Right atrium auricular region (tissue), 2 donors: ENCODE data around the gene ROS1. TPM values are rescaled to one million over a fixed set of nuclear protein-coding genes. Genes with fewer than 3 reads are reported as not detected.
A peak's percentile ranks its signal among the peaks of the same experiment; 100 is the strongest.

Experiments
- DNase-seq: peaks from one replicate; pipeline ENCODE4 v3.0.0-alpha.2; 2019; ENCODE audit warnings: low spot score
- H3K27ac ChIP-seq, 2 donors: fragments of 200-600 bp; sonication (generic); 1 replicate in 1 of 2; 2 replicates in 1 of 2; pipeline ENCODE4 v1.5.1; 2016 to 2019
- H3K27me3 ChIP-seq, 2 donors: fragments of 200-600 bp; sonication (generic); one replicate each; pipeline versions ENCODE4 v1.5.1 to v1.6.0; 2017 to 2019
- H3K36me3 ChIP-seq: fragments of 200-600 bp; sonication (generic); one replicate; pipeline ENCODE4 v1.5.1; 2016
- H3K4me1 ChIP-seq, 2 donors: fragments of 200-600 bp; sonication (generic); one replicate each; pipeline versions ENCODE4 v1.5.1 to v1.6.0; 2017 to 2019
- H3K4me3 ChIP-seq, 2 donors: fragments of 200-600 bp; sonication (generic); 1 replicate in 1 of 2; 2 replicates in 1 of 2; pipeline ENCODE4 v1.5.1; 2017 to 2019; ENCODE audit warnings: mild to moderate bottlenecking in 1 of 2, moderate library complexity in 1 of 2
- H3K9me3 ChIP-seq, 2 donors: fragments of 200-600 bp; sonication (generic); one replicate each; pipeline ENCODE4 v1.5.1; 2019
- total RNA-seq, 2 donors: library from RNA; depleted of rRNA; stranded (reverse); fragments of >200 nt; gene quantifications; one replicate each; pipeline ENCODE4 v1.1.0, GENCODE V29; 2016
- TF ChIP-seq, protein P1 (sequence below), 2 donors: fragments of 200-600 bp; sonication (generic); IDR thresholded peaks; one replicate each; pipeline ENCODE4 v1.5.1; 2019; ENCODE audit warnings: antibody characterized with exemption in 2 of 2

The ROS1 gene
- total RNA-seq, 2 donors from 2014 or later = not detected

DNA sequence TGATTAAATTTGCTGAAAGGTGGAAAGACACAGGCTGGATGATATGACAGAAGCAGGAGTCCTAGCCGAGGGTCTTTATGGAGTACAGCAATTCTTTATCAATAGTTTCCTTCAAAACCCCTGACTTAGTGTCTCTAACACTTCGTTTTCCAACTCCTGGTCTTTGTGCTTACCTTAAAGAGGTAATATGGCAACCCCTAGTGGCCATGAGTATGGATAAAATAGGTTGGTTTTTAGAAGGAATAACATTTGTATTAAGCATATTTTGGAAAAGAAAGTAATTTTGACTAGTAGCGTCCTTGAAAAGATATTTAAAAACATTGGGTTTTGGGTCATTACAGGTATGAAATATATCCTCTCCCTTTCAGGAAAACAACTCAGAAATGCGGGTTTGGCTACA lies 108.5 kb downstream of the ROS1 start:
- H3K4me3 ChIP-seq = no peak overlapping the region
- TF ChIP-seq, protein P1, sequence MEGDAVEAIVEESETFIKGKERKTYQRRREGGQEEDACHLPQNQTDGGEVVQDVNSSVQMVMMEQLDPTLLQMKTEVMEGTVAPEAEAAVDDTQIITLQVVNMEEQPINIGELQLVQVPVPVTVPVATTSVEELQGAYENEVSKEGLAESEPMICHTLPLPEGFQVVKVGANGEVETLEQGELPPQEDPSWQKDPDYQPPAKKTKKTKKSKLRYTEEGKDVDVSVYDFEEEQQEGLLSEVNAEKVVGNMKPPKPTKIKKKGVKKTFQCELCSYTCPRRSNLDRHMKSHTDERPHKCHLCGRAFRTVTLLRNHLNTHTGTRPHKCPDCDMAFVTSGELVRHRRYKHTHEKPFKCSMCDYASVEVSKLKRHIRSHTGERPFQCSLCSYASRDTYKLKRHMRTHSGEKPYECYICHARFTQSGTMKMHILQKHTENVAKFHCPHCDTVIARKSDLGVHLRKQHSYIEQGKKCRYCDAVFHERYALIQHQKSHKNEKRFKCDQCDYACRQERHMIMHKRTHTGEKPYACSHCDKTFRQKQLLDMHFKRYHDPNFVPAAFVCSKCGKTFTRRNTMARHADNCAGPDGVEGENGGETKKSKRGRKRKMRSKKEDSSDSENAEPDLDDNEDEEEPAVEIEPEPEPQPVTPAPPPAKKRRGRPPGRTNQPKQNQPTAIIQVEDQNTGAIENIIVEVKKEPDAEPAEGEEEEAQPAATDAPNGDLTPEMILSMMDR (IDR thresholded peaks at IDR 0.05) = peak; percentile 30 to 60
- no peaks in the 10 kb centered on the region for H3K4me1 ChIP-seq

GRCh38 chr6:117311726-117312125 lies 114.0 kb downstream of the ROS1 start:
- no peaks in the 10 kb centered on the region for H3K9me3 ChIP-seq
- TF ChIP-seq, protein P1 (IDR thresholded peaks at IDR 0.05) = no peak
- no peaks in the 10 kb centered on the region for H3K27me3 ChIP-seq
- no peak overlapping the region for H3K4me3 ChIP-seq
- no peaks in the 10 kb centered on the region for H3K4me1 ChIP-seq
- DNase-seq = no peak
- no peaks in the 10 kb centered on the region for H3K36me3 ChIP-seq
- no peak overlapping the region for H3K27ac ChIP-seq

More for the DNA sequence above, 108.5 kb downstream of the ROS1 start:
- DNase-seq = no peak
- no peaks in the 10 kb centered on the region for H3K9me3 ChIP-seq
- no peak overlapping the region for H3K27ac ChIP-seq
- no peaks in the 10 kb centered on the region for H3K36me3 ChIP-seq
- H3K27me3 ChIP-seq = no peaks in the 10 kb centered on the region

DNA sequence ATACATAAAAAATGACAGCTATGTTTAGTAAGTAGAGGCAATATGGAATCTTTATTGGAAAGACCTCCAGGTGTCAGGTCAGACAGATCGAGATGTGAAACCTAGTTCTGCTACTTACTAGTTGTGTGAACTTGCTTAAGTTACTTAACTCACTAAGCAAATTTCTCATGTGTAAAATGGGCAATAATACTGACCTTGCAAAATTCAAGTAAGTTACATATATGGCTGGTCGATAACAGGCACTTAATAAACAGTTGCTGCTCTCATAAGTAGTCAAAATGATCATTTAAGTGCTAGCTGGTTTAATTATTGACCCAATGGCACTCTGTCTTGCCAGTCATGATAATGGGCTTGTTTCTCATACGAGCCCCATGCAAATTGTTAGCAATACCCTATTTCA lies 114.4 kb downstream of the ROS1 start:
- TF ChIP-seq, protein P1 (IDR thresholded peaks at IDR 0.05) = no peak
- no peaks in the 10 kb centered on the region for H3K27me3 ChIP-seq
- no peak overlapping the region for H3K27ac ChIP-seq
- no peaks in the 10 kb centered on the region for H3K4me1 ChIP-seq
- H3K9me3 ChIP-seq = no peaks in the 10 kb centered on the region
- H3K36me3 ChIP-seq = no peaks in the 10 kb centered on the region
- no peak overlapping the region for H3K4me3 ChIP-seq
- DNase-seq = no peak

DNA sequence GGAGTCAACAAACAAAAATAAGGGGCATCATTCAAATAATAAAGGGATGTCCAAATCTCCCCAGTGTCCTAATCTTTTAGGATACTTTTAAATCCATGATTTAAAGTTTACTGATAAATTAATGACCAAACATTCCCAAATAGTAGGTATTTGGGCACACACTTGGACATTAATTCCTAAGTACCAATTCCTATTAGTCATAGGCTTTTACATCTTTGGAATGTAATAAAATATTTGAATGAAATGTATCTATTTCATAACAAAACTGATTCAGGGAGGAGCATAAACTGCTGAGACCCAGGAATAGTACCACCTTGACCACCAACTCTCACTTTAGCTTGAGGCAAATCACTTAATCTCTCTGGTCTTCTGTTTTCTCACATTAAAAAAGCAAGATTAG lies 116.1 kb downstream of the ROS1 start:
- DNase-seq = no peak
- Histone ChIP-seq H3K4me3 (no peak overlapping the region), H3K36me3 (no peaks in the 10 kb centered on the region), H3K9me3 (no peaks in the 10 kb centered on the region), H3K27me3 (no peaks in the 10 kb centered on the region), H3K27ac (no peak overlapping the region), H3K4me1 (no peaks in the 10 kb centered on the region)
- TF ChIP-seq, protein P1 (IDR thresholded peaks at IDR 0.05) = no peak

GRCh38 chr6:117309069-117309468 lies 116.7 kb downstream of the ROS1 start:
- no peak overlapping the region for H3K4me3 ChIP-seq
- H3K9me3 ChIP-seq = no peaks in the 10 kb centered on the region
- no peaks in the 10 kb centered on the region for H3K36me3 ChIP-seq
- TF ChIP-seq, protein P1 (IDR thresholded peaks at IDR 0.05) = no peak
- H3K4me1 ChIP-seq = no peaks in the 10 kb centered on the region
- H3K27me3 ChIP-seq = no peaks in the 10 kb centered on the region
- no peak overlapping the region for H3K27ac ChIP-seq
- no peak for DNase-seq

DNA sequence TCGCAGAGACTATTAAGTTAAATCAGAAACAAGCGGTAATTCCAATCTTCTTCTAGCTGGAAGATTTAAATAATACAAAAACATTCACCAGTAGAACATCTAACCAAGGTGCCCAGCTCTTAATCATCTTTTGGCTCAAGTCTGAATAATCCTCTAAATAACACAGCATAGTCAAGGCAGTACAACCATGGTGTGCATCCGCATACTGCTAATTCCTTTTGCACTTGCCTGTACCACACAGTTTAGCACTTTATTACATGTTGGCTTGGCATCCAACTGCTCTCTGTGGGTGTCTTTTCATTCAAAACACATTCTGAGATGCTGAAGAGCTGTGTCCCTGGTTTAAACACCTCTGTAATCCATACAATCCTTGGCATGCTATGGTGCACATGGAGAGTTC lies 118.1 kb downstream of the ROS1 start:
- Histone ChIP-seq H3K4me1 (no peaks in the 10 kb centered on the region), H3K4me3 (no peak overlapping the region), H3K27ac (no peak overlapping the region), H3K27me3 (no peaks in the 10 kb centered on the region), H3K36me3 (no peaks in the 10 kb centered on the region), H3K9me3 (no peaks in the 10 kb centered on the region)
- TF ChIP-seq, protein P1 (IDR thresholded peaks at IDR 0.05) = no peak
- no peak for DNase-seq
